Hair follicular keratinocyte (primary cell): ENCODE results near the gene TRAPPC8. TPM values are rescaled to one million over a fixed set of nuclear protein-coding genes. Genes with fewer than 3 reads are reported as not detected.

Experiments used
- total RNA-seq: library from RNA; depleted of rRNA; stranded (reverse); fragments of >200 nt; gene quantifications from 2 replicates; pipeline ENCODE4 v1.2.3, GENCODE V29; 2015

TRAPPC8 gene
- total RNA-seq: 16.4 and 17.1 TPM in 2 replicates

GRCh38 chr18:31942999-31943877 is at the start of gene TRAPPC8:
TSS of gene TRAPPC8 (minus strand) at chr18:31943128. CDS start at chr18:31942764, 364 bp downstream.

Other genes with a start within 250 kb of the TRAPPC8 start
- gene SLC25A52, start 182.2 kb downstream of the TRAPPC8 start, total RNA-seq: not detected in 2 replicates
- gene RNF125, start 75.7 kb upstream of the TRAPPC8 start, total RNA-seq: 1.5 and 2.7 TPM in 2 replicates
- gene RNF138, start 148.7 kb upstream of the TRAPPC8 start, total RNA-seq: 22.6 and 26.8 TPM in 2 replicates
- not detected in 2 replicates for gene MEP1B, start 246.9 kb upstream of the TRAPPC8 start, total RNA-seq